SK-N-SH treated with all-trans-retinoic acid at 6 μM for 48 hours (cell line): Measurements from ENCODE around the gene RETREG3.

ENCODE experiments used
- ATAC-seq: fragments of 200-7000 bp; cut with Tn5 transposase; 3 replicates; pipeline ENCODE4 v1.9.1; 2020; ENCODE audit warnings: mild to moderate bottlenecking, moderate library complexity
- ARNTL ChIP-seq: fragments of 450-650 bp; formaldehyde crosslinking; IDR thresholded peaks from 2 replicates; pipeline ENCODE4 v1.5.0; 2020; ENCODE audit warnings: low read depth, mild to moderate bottlenecking, moderate library complexity, borderline replicate concordance
- BACH2 ChIP-seq: fragments of 250-450 bp; sonication (Bioruptor Pico); IDR thresholded peaks from 2 replicates; pipeline ENCODE4 v1.9.0; 2021; ENCODE audit warnings: mild to moderate bottlenecking, borderline replicate concordance
- CREB5 ChIP-seq: fragments of 250-450 bp; sonication (Bioruptor Pico); IDR thresholded peaks from 2 replicates; pipeline ENCODE4 v1.5.1; 2020; ENCODE audit warnings: low read depth, mild to moderate bottlenecking, moderate library complexity
- CSDC2 ChIP-seq: fragments of 250-450 bp; sonication (Bioruptor Pico); IDR thresholded peaks from 2 replicates; pipeline ENCODE4 v1.5.0; 2020; ENCODE audit warnings: mild to moderate bottlenecking, moderate library complexity
- CSRNP3 ChIP-seq: fragments of 250-450 bp; sonication (Bioruptor Pico); IDR thresholded peaks from 2 replicates; pipeline ENCODE4 v1.5.1; 2021; ENCODE audit warnings: mild to moderate bottlenecking, moderate library complexity
- ESRRG ChIP-seq: fragments of 250-450 bp; sonication (Bioruptor Pico); IDR thresholded peaks from 2 replicates; pipeline ENCODE4 v1.6.1; 2021; ENCODE audit warnings: mild to moderate bottlenecking
- GLIS3 ChIP-seq: fragments of 250-450 bp; sonication (Bioruptor Pico); IDR thresholded peaks from 2 replicates; pipeline ENCODE4 v1.5.0; 2020; ENCODE audit warnings: mild to moderate bottlenecking, moderate library complexity
- ISL1 ChIP-seq: fragments of 250-450 bp; sonication (Bioruptor Pico); IDR thresholded peaks from 2 replicates; pipeline ENCODE4 v2.1.2; 2022; ENCODE audit warnings: mild to moderate bottlenecking, moderate library complexity
- OSR1 ChIP-seq: fragments of 250-450 bp; sonication (Bioruptor Pico); IDR thresholded peaks from 2 replicates; pipeline ENCODE4 v1.8.0; 2022; ENCODE audit warnings: moderate library complexity, mild to moderate bottlenecking, inconsistent platforms
- PATZ1 ChIP-seq: fragments of 250-450 bp; sonication (Bioruptor Pico); IDR thresholded peaks from 2 replicates; pipeline ENCODE4 v1.8.0; 2020; ENCODE audit warnings: mild to moderate bottlenecking, moderate library complexity, borderline replicate concordance
- POU6F1 ChIP-seq: fragments of 250-450 bp; sonication (Bioruptor Pico); IDR thresholded peaks from 2 replicates; pipeline ENCODE4 v1.8.0; 2021; ENCODE audit warnings: low read depth, mild to moderate bottlenecking, moderate library complexity, borderline replicate concordance
- PPARA ChIP-seq: fragments of 250-450 bp; sonication (Bioruptor Pico); IDR thresholded peaks from 2 replicates; pipeline ENCODE4 v1.5.0; 2020; ENCODE audit warnings: mild to moderate bottlenecking, borderline replicate concordance
- RARB ChIP-seq: fragments of 250-450 bp; sonication (Bioruptor Pico); IDR thresholded peaks from 2 replicates; pipeline ENCODE4 v1.8.0; 2021; ENCODE audit warnings: mild to moderate bottlenecking, moderate library complexity
- SNAI2 ChIP-seq: fragments of 250-450 bp; sonication (Bioruptor Pico); IDR thresholded peaks from 2 replicates; pipeline ENCODE4 v1.5.0; 2020; ENCODE audit warnings: mild to moderate bottlenecking, moderate library complexity
- TOX ChIP-seq: fragments of 250-450 bp; sonication (Bioruptor Pico); IDR thresholded peaks from 2 replicates; pipeline ENCODE4 v1.8.0; 2021; ENCODE audit warnings: mild to moderate bottlenecking, moderate library complexity, borderline replicate concordance
- TSHZ2 ChIP-seq: fragments of 250-450 bp; sonication (Bioruptor Pico); IDR thresholded peaks from 2 replicates; pipeline ENCODE4 v1.5.0; 2020; ENCODE audit warnings: mild to moderate bottlenecking, moderate library complexity
- ZC3H10 ChIP-seq: fragments of 250-450 bp; sonication (Bioruptor Pico); IDR thresholded peaks from 2 replicates; pipeline ENCODE4 v1.5.1; 2021; ENCODE audit warnings: mild to moderate bottlenecking, moderate library complexity
- ZFP3 ChIP-seq: fragments of 250-450 bp; sonication (Bioruptor Pico); IDR thresholded peaks from 2 replicates; pipeline ENCODE4 v1.5.0; 2020; ENCODE audit warnings: mild to moderate bottlenecking, moderate library complexity
- ZFP30 ChIP-seq: fragments of 450-650 bp; formaldehyde crosslinking; IDR thresholded peaks from 2 replicates; pipeline ENCODE4 v1.5.0; 2022; ENCODE audit warnings: mild to moderate bottlenecking, moderate library complexity
- ZNF565 ChIP-seq: fragments of 450-650 bp; formaldehyde crosslinking; conservative IDR thresholded peaks from 2 replicates; pipeline ENCODE4 v1.5.0; 2020; ENCODE audit warnings: low read depth, mild to moderate bottlenecking, moderate library complexity
- ZNF70 ChIP-seq: fragments of 450-650 bp; formaldehyde crosslinking; IDR thresholded peaks from 2 replicates; pipeline ENCODE4 v1.5.0; 2020; ENCODE audit warnings: mild to moderate bottlenecking, moderate library complexity
- ZNF8 ChIP-seq: fragments of 450-650 bp; formaldehyde crosslinking; IDR thresholded peaks from 2 replicates; pipeline ENCODE4 v1.5.0; 2020; ENCODE audit warnings: mild to moderate bottlenecking, moderate library complexity

The RETREG3 gene

GRCh38 chr17:42554250-42555121 is 54.7 kb downstream of the RETREG3 start:
- ATAC-seq, result peak; percentile 88
- TF ChIP-seq ZFP3 (CRISPR knock-in tag) (no peak), CSDC2 (CRISPR knock-in tag) (no peak), BACH2 (CRISPR knock-in tag) (no peak), CSRNP3 (no peak), TOX (CRISPR knock-in tag) (no peak), ZFP30 (CRISPR knock-in tag) (no peak), CREB5 (no peak), POU6F1 (no peak), ZNF8 (CRISPR knock-in tag) (no peak), SNAI2 (CRISPR knock-in tag) (no peak), PATZ1 (no peak), RARB (no peak), ESRRG (CRISPR knock-in tag) (no peak), ISL1 (CRISPR knock-in tag) (no peak), ARNTL (CRISPR knock-in tag) (no peak), GLIS3 (CRISPR knock-in tag) (no peak), ZNF565 (CRISPR knock-in tag) (no peak), PPARA (CRISPR knock-in tag) (no peak), ZNF70 (CRISPR knock-in tag) (no peak), TSHZ2 (CRISPR knock-in tag) (no peak)
- TF ChIP-seq, all 23 proteins: peak for 0

- ATAC-seq, result peak; percentile 36
- TF ChIP-seq ZC3H10 (CRISPR knock-in tag) (no peak), GLIS3 (CRISPR knock-in tag) (no peak), CSRNP3 (0 out of 2 replicates have a peak, but pooled peaks have one; percentile 16), ISL1 (CRISPR knock-in tag) (no peak), OSR1 (CRISPR knock-in tag) (no peak)
Measured at GRCh38 chr17:42553866-42554249, 55.3 kb downstream of the RETREG3 start.
